HG03175 (cell line): ENCODE results near the gene MGRN1.

Experiments used
- ATAC-seq: cut with Tn5 transposase; IDR thresholded peaks from one replicate; pipeline ENCODE4 v1.9.1; 2021; ENCODE audit warnings: mild to moderate bottlenecking, moderate library complexity; ENCODE audit not compliant: unreplicated experiment

The MGRN1 gene

GRCh38 chr16:4695473-4696171 is 71.0 kb downstream of the MGRN1 start:
- ATAC-seq: no peak

- ATAC-seq: no peak
These were observed 71.7 kb downstream of the MGRN1 start for GRCh38 chr16:4696172-4696904.

GRCh38 chr16:4696905-4697847 is 72.5 kb downstream of the MGRN1 start:
- no peak for ATAC-seq

- no peak for ATAC-seq
These were observed 73.2 kb downstream of the MGRN1 start for GRCh38 chr16:4697848-4698291.

GRCh38 chr16:4698321-4699045 is 73.9 kb downstream of the MGRN1 start:
- ATAC-seq: no peak

GRCh38 chr16:4699046-4699556 is 74.5 kb downstream of the MGRN1 start:
- ATAC-seq: no peak

- ATAC-seq: no peak
These were observed 75.9 kb downstream of the MGRN1 start for GRCh38 chr16:4700380-4700996.

GRCh38 chr16:4700997-4701743 is 76.5 kb downstream of the MGRN1 start:
- no peak for ATAC-seq

- ATAC-seq: no peak
These were observed 77.3 kb downstream of the MGRN1 start for GRCh38 chr16:4701791-4702465.

GRCh38 chr16:4702466-4702808 is 77.8 kb downstream of the MGRN1 start:
- ATAC-seq: no peak

- no peak for ATAC-seq
These were observed 79.3 kb downstream of the MGRN1 start for GRCh38 chr16:4703906-4704305.

- ATAC-seq: no peak
These were observed 79.9 kb downstream of the MGRN1 start for GRCh38 chr16:4704491-4704890.

- no peak for ATAC-seq
These were observed 80.3 kb downstream of the MGRN1 start for GRCh38 chr16:4704913-4705312.

GRCh38 chr16:4706871-4707270 is 82.2 kb downstream of the MGRN1 start:
- ATAC-seq: no peak

- ATAC-seq: no peak
These were observed 84.9 kb downstream of the MGRN1 start for GRCh38 chr16:4709481-4709880.

- ATAC-seq: no peak
These were observed 89.3 kb downstream of the MGRN1 start for GRCh38 chr16:4713663-4714501.

- ATAC-seq: no peak
These were observed 90.4 kb downstream of the MGRN1 start for GRCh38 chr16:4714996-4715395.

GRCh38 chr16:4718466-4718865 is 93.8 kb downstream of the MGRN1 start:
- no peak for ATAC-seq
